ENCODE results near the gene POLR3B. TPM values are rescaled to one million over a fixed set of nuclear protein-coding genes. Genes with fewer than 3 reads are reported as not detected.

Gene POLR3B
- total and polyA plus RNA-seq, 2 experiments from 2014 or later, result 4.0 to 14.6 TPM

GRCh38 chr12:106418970-106419369, 61.4 kb downstream of the POLR3B start:
- Mint-ChIP-seq H3K4me3 (no peak overlapping the region), H3K27me3 (ENCODE audit: insufficient read depth, low read depth, poor library complexity) (no peaks in the 10 kb centered on the region), H3K4me1 (peaks cover 14% of the 10 kb centered on the region; the same call in 2 of the 3 replicates), H3K27ac (no peak overlapping the region), H3K9me3 (no peaks in the 10 kb centered on the region), H3K36me3 (ENCODE audit: low read depth) (peaks cover 3% of the 10 kb centered on the region; the same call in 1 of the 3 replicates)
- Histone ChIP-seq H3F3A (replicated peaks; ENCODE audit: low read depth) (no peaks in the 10 kb centered on the region), H3K4me1 (ENCODE audit: insufficient read depth) (no peaks in the 10 kb centered on the region), H3K9me2 (ENCODE audit: insufficient read depth) (no peaks in the 10 kb centered on the region), H3K79me2 (replicated peaks; ENCODE audit: insufficient read depth) (no peaks in the 10 kb centered on the region), H2AFZ (no peak overlapping the region), H3K4me3 (no peak overlapping the region), H3K27me3 (ENCODE audit: insufficient read depth) (no peaks in the 10 kb centered on the region), H3K4me2 (no peak overlapping the region), H4K20me1 (replicated peaks; ENCODE audit: insufficient read depth) (no peaks in the 10 kb centered on the region), H3K27ac (ENCODE audit: low read depth) (no peak overlapping the region), H3K36me3 (ENCODE audit: insufficient read depth) (no peaks in the 10 kb centered on the region)
- ATAC-seq, result no peak
- TF ChIP-seq, protein P1, sequence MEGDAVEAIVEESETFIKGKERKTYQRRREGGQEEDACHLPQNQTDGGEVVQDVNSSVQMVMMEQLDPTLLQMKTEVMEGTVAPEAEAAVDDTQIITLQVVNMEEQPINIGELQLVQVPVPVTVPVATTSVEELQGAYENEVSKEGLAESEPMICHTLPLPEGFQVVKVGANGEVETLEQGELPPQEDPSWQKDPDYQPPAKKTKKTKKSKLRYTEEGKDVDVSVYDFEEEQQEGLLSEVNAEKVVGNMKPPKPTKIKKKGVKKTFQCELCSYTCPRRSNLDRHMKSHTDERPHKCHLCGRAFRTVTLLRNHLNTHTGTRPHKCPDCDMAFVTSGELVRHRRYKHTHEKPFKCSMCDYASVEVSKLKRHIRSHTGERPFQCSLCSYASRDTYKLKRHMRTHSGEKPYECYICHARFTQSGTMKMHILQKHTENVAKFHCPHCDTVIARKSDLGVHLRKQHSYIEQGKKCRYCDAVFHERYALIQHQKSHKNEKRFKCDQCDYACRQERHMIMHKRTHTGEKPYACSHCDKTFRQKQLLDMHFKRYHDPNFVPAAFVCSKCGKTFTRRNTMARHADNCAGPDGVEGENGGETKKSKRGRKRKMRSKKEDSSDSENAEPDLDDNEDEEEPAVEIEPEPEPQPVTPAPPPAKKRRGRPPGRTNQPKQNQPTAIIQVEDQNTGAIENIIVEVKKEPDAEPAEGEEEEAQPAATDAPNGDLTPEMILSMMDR (conservative IDR thresholded peaks at IDR 0.05; ENCODE audit: low read depth in 2 of 2), result no peak
- TF ChIP-seq EZH2phosphoT487 (IDR thresholded peaks at IDR 0.05; ENCODE audit: unreplicated experiment), result no peak
- TF ChIP-seq JUNB (IDR thresholded peaks at IDR 0.05; ENCODE audit: unreplicated experiment), result no peak
- no peak for TF ChIP-seq ZNF331 (CRISPR knock-in tag; IDR thresholded peaks at IDR 0.05; ENCODE audit: low read depth)
- no peak for TF ChIP-seq ZNF462 (CRISPR knock-in tag; IDR thresholded peaks at IDR 0.05)
- TF ChIP-seq EZH2 (IDR thresholded peaks at IDR 0.05; ENCODE audit: low read depth, unreplicated experiment), result no peak
- TF ChIP-seq, protein P2, sequence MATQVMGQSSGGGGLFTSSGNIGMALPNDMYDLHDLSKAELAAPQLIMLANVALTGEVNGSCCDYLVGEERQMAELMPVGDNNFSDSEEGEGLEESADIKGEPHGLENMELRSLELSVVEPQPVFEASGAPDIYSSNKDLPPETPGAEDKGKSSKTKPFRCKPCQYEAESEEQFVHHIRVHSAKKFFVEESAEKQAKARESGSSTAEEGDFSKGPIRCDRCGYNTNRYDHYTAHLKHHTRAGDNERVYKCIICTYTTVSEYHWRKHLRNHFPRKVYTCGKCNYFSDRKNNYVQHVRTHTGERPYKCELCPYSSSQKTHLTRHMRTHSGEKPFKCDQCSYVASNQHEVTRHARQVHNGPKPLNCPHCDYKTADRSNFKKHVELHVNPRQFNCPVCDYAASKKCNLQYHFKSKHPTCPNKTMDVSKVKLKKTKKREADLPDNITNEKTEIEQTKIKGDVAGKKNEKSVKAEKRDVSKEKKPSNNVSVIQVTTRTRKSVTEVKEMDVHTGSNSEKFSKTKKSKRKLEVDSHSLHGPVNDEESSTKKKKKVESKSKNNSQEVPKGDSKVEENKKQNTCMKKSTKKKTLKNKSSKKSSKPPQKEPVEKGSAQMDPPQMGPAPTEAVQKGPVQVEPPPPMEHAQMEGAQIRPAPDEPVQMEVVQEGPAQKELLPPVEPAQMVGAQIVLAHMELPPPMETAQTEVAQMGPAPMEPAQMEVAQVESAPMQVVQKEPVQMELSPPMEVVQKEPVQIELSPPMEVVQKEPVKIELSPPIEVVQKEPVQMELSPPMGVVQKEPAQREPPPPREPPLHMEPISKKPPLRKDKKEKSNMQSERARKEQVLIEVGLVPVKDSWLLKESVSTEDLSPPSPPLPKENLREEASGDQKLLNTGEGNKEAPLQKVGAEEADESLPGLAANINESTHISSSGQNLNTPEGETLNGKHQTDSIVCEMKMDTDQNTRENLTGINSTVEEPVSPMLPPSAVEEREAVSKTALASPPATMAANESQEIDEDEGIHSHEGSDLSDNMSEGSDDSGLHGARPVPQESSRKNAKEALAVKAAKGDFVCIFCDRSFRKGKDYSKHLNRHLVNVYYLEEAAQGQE (IDR thresholded peaks at IDR 0.05; ENCODE audit: unreplicated experiment), result no peak
- no peak for TF ChIP-seq POLR2AphosphoS5 (IDR thresholded peaks at IDR 0.05; ENCODE audit: low read depth)
- TF ChIP-seq NANOG (IDR thresholded peaks at IDR 0.05; ENCODE audit: borderline replicate concordance), result no peak
- no peak for TF ChIP-seq ZNF114 (CRISPR knock-in tag; IDR thresholded peaks at IDR 0.05)
- TF ChIP-seq ETS1 (IDR thresholded peaks at IDR 0.05), result no peak
- TF ChIP-seq CREB1 (CRISPR knock-in tag; IDR thresholded peaks at IDR 0.05; ENCODE audit: low read depth), result no peak
- TF ChIP-seq STAT1 (IDR thresholded peaks at IDR 0.05; ENCODE audit: unreplicated experiment), result no peak
- DNase-seq (ENCODE audit: low spot score), result no peak

Data from GM23338 (cell line).